Stimulated activated CD8-positive, alpha-beta memory T cell treated with anti-CD3 and anti-CD28 coated beads, Interleukin-4, amount 100 ng/mL, for 4 hours (primary cell): ENCODE measurements around the gene FES.
A peak's percentile ranks its signal among the peaks of the same experiment; 100 is the strongest.
"Not testable (repeated sequence)": the region's sequence is repeated elsewhere in the genome, so short reads cannot be mapped to it uniquely, and the experiment has no call there.

Experiments
- DNase-seq, 2 donors: peaks; one replicate each; pipeline ENCODE4 v3.0.0-alpha.2; 2020; ENCODE audit warnings: low read depth in 2 of 2, low spot score in 1 of 2

The FES gene

DNA sequence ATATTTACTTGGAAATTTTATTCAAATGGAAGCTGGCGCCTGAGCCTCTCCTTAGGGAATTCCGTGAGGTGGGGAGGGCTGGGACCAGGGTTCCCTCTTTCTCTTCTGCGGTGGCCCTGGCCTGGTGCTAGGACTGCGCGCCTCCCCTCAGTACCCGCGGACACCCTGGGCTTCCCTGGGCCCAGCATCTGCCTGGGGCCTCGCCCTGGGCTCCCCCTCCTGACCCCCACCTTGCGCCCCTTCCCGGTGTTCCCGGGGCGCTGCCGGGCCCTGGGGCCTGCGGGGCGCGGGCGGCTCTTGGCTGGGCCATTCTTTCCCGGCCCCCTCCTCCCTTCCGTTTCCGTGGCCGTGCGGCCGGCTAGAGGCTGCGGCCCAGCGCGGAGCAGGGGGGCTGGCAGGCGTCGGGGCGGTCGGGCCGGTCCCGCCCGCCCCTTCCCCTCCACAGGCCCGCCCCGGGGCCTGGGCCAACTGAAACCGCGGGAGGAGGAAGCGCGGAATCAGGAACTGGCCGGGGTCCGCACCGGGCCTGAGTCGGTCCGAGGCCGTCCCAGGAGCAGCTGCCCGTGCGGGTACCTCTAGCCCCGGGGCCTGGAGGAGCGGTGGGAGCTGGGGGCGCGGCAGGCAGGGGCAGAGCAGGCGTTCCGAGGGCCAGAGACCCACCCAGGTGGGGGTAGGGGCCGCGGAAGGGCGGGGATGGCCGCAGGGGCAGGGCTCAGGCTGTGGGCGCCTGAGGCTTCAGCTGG is at the start of gene FES:
TSS of gene FES (plus strand) at position 529 of the 743 bp plus-strand sequence. CDS start 542 bp downstream, outside the sequence.
- no peak for DNase-seq

DNA sequence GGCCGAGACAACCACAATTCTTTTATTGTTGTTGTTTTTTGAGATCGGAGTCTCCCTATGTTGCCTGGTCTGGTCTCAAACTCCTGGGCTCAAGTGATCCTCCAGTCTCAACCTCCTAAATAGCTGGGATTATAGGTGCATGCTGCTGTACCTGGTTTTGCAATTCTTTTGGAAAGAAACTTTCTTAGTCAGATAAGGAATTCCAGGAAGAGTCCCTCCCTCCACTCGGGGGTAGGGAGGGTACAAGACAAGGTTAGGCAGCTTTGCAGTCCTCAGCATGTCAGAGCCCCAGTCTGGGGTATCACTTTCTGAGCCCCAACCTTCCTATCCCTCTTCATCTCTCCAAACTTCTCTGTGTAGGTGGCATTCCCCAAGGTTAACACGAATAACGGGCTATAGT is 49.7 kb upstream of the FES start:
- DNase-seq, result no peak

DNA sequence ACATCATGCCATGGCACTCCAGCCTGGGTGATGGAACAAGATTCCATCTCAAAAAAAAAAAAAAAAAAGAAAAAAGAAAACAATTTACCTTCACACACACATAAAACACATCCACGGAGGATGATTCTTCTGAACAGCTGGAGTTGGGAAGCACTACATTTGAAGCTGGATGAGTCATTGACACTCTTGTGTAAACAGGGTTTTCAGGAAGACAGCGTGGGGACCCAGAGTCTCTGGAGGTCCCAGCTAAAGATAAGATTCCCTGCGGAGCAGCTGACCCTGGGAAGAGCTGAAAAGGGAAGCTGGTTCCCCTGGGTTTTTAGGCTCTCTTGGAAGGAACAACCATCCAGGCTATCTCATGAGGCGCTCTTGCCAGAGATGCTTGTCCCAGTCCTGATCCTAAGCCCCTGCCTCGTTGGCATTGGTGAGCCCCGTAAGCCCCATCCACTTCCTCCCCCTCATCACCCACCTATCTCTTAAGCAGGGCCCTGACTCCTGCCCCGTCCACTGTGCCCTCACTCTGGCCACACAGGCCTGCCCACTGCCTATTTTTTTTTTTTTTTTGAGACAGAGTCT is 47.9 kb upstream of the FES start:
- no peak for DNase-seq

DNA sequence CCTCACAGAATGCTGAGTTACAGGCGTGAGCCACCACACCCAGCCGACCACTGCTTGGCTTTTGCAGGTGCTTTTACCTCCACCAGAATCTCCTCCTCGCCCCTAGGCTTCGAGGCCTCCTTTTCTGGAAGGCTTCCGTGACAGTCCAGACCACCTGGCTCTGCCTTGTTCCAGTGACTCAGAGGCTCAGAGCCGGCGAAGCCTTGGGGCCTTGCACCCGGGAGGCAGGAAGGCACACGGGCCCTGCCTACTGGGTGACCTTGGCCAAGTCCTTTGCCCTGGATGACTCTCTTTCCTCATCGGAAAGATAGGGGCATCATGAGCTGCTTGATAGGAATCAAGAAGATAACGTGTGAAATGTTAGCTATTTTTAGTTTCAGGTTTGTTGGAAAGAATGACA is 47.2 kb upstream of the FES start:
- no peak for DNase-seq

DNA sequence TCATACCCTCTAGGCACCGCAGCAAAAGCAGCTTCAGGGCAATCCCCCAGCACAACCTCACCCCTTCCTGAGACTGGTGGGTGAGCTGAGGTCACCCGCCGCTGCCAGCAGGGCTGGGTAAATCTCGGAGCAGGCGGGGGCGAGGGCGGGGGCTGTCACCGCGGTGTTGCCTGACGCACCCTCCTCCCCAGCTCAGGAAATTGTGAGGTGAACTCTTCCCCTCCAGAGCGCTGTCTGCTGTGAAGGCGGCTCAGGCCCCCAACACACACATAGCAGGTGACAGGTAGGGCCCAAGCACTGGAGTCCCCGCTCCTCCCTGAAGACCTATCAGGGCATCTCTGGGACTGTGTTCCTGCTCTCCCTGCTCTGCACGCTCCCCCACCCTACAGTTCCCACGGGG is 46.2 kb upstream of the FES start:
- DNase-seq, result peak; percentile 80 to 91

DNA sequence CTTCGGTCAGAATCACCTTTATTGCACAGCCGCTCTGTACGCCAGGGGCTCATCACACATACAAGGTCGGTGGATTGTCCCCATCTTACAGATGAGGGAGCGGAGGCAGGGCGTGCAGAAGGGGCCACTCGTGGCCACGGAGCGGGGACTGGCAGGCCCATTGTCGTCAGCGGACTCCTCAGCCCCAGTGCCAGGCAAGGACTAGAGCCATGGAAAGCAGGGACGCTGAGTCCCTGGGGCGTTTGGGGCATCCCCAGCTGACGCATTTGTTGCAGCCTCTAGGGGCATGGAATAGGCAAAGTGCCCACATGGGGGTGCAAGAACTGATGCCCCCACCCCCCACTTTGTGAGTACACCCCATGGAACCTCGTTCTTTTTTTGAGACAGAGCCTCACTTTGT is 45.8 kb upstream of the FES start:
- DNase-seq, result no peak

DNA sequence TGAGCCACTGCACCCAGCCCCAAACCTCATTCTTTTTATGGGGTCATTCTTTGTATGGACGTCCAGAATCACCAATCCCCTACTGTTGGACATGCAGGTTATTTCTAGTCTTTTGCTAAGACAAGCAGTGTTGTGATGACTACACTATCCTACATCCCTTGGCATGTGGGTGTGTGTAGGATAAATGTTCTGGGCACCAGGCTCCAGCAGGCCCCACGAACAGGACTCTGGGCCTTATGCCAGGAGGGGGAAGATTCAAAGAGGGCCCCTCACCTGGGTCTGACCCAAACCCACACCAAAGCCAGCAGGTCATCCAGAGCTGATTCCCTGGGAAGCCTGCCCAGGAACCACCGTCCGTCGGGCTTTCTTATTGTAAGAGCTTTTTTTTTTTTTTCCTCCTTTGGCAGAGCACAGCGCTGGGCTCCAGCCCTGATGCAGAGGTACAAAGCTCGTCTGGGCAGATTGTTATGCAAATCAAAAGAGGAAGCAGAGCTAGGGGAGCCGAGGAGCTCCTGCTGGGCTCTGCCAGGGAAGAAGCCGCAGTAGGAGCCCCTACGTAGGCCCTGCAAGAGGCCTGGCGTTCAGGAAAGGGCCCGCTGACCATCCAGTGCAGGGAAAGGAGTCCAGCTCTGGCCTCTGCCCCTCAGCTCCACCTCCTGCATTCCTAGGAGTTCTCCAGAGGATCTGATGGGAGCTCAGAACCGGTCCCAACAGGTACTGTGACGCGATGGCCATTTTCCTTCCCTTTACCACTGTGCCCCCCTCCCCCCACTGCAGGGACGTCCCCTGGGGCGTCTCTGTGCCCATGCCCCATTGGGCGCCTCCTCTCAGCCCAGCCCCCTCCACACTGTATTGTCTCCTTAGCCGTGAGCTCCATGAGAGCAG is 44.9 kb upstream of the FES start:
- no peak for DNase-seq

DNA sequence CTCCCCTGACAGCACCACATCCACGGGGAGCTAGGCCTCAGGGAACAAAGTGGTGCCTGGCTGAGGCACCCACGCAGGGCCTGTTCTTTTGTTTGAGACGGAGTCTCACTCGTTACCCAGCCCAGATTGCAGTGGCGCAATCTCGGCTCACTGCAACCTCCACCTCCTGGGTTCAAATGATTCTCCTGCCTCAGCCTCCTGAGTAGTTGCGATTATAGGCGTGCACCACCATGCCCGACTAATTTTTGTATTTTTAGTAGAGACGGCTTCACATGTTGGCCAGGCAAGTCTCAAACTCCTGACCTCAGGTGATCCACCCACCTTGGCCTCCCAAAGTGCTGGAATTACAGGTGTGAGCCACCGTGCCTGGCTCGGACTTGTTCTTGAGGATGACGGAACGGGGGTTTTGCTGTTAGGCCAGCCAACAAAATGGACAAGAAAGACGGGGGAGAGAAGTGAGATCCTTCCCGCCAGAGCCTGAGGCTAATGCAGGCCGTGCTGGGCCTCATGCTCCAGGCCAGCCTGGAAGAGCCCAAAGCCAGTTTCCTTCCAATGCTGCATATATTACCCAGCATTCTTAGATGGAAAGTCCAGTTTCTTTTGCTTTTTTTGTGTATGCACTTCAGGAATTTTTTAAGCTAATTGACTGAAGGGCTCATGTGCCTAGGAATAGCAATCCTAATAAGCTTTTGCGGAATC is 44.0 kb upstream of the FES start:
- no peak for DNase-seq

DNA sequence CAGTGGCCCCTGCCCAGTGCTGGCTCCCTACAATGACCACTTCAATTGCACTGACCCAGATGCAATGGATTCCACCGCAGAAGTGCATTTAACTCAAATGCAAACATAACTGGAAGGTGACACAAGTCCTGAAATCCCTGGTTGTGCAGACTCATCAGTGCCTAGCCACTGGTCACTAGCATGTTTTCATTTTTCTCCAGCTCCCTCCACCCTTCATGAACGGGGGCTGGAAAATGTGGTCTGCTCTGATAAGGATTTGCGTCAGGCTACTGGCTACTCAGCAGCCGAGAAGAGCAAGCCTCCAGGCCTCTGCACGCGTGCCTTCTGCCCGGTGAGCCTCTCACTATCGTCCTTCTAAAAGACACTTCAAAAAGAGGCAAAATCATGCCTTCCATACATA is 43.4 kb upstream of the FES start:
- DNase-seq, result no peak

DNA sequence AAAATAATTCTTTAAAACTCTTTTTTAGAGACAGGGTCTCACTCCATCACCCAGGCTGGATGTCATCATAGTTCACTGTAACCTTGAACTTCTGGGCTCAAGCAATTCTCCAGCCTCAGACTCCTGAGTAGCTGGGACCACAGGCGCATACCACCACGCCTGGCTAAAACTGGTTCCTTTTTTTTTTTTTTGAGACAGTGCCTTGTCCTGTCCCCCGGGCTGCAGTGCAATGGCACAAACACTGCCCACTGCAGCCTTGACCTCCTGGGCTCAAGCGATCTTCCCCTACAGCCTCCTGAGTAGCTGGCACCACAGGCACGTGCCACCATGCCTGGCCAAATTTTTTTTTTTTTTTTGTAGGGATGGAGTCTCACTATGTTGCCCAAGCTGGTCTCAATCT is 39.6 kb upstream of the FES start:
- DNase-seq, result no peak

DNA sequence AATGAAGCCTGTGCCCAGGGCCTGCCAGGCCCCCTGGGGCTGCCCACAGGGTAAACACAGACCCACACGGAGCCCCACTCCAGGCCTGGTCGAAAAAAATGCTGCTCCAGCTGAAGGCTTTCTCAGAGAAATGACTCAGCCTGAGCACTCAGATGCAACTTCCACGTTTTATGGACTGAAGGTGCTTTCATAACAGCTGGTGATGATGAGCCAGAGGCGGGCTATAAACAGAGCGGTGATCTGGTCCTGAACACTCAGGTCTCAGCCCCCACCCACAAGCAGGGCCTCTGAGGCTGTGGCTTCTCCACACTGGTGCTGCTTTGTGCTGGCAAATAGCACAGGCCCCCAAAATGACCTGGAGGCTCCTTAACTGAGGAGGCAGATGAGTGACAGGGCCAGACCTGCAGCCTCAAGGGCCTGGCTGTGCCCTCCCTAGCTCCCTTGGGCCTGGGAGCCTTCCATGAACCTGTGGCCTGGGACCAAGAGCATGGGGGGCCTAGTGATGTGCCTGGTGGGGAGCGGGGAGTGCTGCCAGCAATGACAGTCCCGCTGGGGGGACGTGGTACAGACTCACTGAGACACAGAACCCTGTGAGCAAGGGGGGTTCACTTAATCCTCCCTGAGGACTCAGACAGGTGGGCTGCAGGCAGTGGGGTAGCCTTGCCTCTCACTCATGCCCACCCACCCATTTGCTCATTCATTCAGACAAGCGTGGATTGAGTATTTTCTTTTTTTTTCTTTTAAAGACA is 38.9 kb upstream of the FES start:
- no peak for DNase-seq

DNA sequence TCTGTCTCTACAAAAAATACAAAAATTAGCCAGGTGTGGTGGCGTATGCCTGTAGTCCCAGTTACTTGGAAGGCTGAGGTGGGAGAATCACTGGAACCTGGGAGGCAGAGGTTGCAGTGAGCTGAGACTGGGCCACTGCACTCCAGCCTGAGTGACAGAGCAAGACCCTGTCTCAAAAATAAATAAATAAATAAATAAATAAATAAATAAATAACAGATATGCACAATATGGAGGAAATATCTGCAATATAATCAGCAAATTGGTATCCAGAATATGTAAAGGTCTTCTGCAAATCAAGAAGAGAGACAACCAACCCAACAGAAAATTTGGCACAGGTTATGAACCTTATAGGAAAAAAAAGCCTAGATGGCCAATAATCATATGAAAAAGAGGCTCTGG is 34.9 kb upstream of the FES start:
- DNase-seq, result not testable (repeated sequence)

DNA sequence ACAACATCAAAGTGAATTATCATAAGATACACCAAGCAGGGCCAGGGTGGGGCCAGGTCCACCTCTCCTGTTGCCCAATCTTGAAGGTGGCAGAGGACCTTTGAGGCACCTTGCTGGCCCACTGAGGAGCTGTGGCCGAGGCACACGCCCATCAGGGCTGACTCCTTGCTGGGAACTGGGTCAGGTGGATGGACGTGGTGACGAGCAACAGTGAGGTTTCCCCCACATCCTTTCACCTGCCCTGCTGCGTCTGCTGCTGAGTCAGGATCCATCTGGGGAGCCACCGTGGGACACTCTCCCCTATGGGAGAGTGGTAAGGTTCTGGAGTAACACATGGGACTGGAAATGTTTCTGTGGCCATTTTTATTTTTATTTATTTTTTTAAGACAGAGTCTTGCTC is 33.2 kb upstream of the FES start:
- DNase-seq, result no peak

DNA sequence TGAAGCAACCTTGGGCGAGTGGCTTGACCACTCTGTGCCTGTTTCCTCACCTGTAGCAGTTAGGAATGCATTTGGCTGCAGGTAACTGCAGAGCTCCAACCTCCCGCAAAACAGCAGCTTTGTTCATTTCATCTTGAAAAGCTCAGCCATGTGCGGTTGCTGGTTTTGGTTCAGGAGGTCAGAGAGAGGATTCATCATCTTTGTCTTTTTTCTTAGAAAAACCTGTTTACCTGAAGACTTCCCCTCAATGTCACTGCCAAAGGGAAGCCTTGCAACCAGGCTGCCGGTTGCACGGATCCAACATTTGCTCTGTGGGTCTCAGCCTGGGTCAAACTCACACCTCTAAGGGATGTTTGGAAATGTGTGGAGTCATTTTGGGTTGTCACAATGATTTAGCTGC is 32.4 kb upstream of the FES start:
- no peak for DNase-seq

DNA sequence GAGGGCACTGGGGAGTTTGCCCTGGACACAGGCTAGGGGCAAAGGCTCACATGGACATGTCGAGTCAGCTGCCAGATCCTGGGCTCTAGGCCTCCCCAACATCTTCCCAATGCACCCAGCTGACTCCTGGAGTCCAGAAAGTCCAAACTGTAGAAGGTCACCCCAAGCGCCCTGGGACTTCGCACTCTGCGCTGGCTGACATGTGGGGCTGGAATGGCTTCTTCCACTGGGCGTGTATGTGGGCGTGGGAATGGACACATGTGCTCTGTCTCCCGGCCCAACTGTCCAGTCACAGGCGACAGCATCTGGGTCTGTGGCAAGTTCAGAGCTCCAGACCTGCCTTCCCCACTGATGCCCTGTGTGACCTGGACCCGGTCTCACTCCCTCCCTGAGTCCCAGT is 29.2 kb upstream of the FES start:
- DNase-seq, result no peak

DNA sequence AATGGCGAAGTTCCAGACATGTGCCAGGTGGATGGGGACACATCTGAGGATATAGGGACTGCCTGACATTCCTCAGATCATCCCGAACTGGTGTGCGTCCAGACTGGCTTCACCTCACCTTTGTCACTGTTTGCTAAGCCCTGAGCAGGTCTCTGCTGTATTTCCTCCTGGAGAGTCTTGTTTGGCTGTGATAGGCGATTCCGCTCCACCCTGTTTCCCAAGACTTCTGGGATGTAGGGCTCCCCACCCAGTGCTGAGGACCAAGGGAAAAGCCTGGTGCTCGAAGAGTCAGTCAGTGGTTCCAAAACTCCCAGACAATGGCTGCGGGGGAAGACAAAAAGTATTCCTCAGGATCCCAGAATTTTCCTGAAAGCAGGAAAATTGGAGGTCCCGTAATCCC is 27.0 kb upstream of the FES start:
- no peak for DNase-seq

DNA sequence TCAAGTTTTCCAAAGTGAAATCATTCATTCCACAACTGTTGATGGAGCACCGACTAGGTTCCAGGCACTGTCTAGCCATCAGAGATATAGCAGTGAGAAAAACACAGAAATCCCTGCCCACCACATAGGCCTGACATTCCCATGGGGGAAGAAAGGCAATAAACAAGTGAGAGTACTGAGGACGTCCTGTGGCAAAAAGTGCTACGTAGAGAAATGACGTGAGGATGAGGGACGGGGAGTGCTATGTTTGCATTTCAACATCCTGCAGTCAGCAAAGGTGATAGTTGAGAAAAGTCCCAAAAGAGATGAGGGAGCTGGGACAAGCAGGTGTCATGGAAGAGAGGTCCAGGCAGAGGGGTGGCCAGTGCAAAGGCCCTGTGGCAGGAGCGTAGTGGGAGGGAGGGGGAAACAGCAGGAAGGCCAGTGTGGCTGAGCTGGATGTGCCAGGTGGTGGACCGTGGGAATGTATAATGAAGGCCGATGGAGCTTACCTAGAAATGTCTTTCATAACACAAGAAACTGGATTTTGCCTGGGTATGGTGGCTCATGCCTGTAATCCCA is 26.3 kb upstream of the FES start:
- DNase-seq, result no peak

DNA sequence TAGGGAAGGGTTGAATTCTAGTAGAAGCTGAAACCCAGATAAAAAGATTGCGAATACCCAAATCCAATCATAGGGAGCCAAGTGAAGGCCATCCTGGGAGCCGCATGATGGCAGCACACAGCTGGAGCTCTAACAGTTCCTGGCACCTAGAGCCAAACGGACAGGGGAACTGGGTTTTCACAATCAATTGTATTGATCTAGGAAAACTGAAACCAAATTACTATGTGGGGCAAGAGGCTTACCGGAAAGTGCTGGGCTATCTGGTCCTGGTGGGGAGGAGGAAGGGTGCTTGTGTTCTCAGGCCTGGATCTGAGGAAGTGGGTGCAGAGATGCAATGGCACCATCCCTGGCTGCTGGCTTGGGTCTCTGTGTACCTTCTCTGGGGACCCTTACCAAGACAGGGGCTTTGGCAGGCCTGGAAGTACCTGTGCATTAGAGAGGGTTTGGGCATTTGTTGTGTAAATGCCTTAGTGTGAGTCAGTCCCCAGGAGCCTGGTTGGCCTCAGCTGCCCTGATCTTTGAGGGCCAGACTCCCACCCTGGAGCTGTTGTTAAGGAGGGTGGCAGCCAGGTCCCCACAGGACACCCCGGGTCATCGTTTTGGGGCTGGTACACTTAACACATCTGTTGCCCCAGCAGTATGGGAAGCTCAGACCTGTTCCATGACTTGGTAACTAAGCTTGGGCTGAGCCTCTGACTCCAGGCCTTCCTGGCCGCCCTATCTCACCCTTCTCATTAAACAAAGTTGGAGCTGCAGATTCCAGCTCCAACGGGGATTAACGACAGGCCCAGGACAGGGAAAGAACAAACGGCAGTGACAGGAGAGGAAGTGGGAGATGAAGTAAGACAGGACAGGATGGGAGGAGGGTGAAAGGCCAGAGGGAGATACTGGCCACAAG is 24.8 kb upstream of the FES start:
- DNase-seq, result no peak

DNA sequence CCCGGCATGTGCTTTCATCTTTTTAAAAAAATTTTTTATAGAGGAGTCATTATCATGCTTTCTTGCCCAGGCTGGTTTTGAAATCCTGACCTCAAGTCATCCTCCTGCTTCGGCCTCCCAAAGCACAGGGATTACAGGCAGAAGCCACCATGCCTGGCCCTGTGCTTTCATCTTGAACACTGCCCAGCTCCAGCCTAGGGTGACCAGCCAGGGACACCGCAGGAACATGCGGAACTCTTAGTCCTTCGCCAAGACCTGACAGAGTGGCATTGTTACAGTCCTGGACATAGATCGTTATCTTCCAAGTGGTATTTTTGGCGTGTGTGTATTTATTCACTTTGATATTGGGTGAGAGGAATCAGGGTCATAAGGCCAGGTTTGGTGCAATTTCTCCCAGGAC is 23.9 kb upstream of the FES start:
- no peak for DNase-seq
